22Rv1 (cell line): ENCODE results near the gene HIRA.

Experiments used
- ZFX ChIP-seq: fragments of 450-650 bp; IDR thresholded peaks from 2 replicates; pipeline ENCODE4 v1.6.1; 2017; ENCODE audit warnings: antibody characterized with exemption, borderline replicate concordance
- TF ChIP-seq, protein P1 (sequence below): fragments of 450-650 bp; IDR thresholded peaks from 2 replicates; pipeline ENCODE4 v1.5.1; 2017; ENCODE audit warnings: mild to moderate bottlenecking

GRCh38 chr22:19361501-19362103, 69.9 kb downstream of the HIRA start:
- TF ChIP-seq, protein P1, sequence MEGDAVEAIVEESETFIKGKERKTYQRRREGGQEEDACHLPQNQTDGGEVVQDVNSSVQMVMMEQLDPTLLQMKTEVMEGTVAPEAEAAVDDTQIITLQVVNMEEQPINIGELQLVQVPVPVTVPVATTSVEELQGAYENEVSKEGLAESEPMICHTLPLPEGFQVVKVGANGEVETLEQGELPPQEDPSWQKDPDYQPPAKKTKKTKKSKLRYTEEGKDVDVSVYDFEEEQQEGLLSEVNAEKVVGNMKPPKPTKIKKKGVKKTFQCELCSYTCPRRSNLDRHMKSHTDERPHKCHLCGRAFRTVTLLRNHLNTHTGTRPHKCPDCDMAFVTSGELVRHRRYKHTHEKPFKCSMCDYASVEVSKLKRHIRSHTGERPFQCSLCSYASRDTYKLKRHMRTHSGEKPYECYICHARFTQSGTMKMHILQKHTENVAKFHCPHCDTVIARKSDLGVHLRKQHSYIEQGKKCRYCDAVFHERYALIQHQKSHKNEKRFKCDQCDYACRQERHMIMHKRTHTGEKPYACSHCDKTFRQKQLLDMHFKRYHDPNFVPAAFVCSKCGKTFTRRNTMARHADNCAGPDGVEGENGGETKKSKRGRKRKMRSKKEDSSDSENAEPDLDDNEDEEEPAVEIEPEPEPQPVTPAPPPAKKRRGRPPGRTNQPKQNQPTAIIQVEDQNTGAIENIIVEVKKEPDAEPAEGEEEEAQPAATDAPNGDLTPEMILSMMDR: no peak
- no peak for TF ChIP-seq ZFX
